Trophoblast cell (in vitro differentiated cells and primary cell): ENCODE measurements around the gene NR6A1.

Experiments
- DNase-seq, 2 donors: peaks; one replicate each; pipeline ENCODE4 v3.0.0-alpha.2; 2016
- H2AFZ ChIP-seq: 2 replicates; pipeline ENCODE4 v1.6.1; 2013; ENCODE audit warnings: low read length, moderate library complexity, mild to moderate bottlenecking; ENCODE audit not compliant: insufficient read depth, poor library complexity
- H2AK5ac ChIP-seq: 2 replicates; pipeline ENCODE4 v1.6.1; 2013; ENCODE audit warnings: mild to moderate bottlenecking, low read length
- H2BK120ac ChIP-seq: 2 replicates; pipeline ENCODE4 v1.6.1; 2013; ENCODE audit warnings: low read length, mild to moderate bottlenecking, moderate library complexity; ENCODE audit not compliant: insufficient read depth, poor library complexity
- H2BK12ac ChIP-seq: 2 replicates; pipeline ENCODE4 v1.6.1; 2013; ENCODE audit warnings: mild to moderate bottlenecking, low read length, moderate library complexity
- H2BK5ac ChIP-seq: 2 replicates; pipeline ENCODE4 v1.6.1; 2013; ENCODE audit warnings: low read length, low read depth, moderate library complexity, mild to moderate bottlenecking; ENCODE audit not compliant: poor library complexity
- H3K14ac ChIP-seq: 2 replicates; pipeline ENCODE4 v1.6.1; 2013; ENCODE audit warnings: mild to moderate bottlenecking, low read length
- H3K18ac ChIP-seq: 2 replicates; pipeline ENCODE4 v1.6.1; 2013; ENCODE audit warnings: mild to moderate bottlenecking, low read length
- H3K23ac ChIP-seq: 2 replicates; pipeline ENCODE4 v1.6.1; 2013; ENCODE audit warnings: low read length
- H3K27ac ChIP-seq: 2 replicates; pipeline ENCODE4 v1.5.1; 2013; ENCODE audit warnings: low read depth, mild to moderate bottlenecking, inconsistent platforms, low read length, moderate library complexity
- H3K27me3 ChIP-seq: 2 replicates; pipeline ENCODE4 v1.6.1; 2013; ENCODE audit warnings: inconsistent platforms, mild to moderate bottlenecking, low read length, moderate library complexity; ENCODE audit not compliant: insufficient read depth
- H3K36me3 ChIP-seq, 2 experiments: 1 replicate in 1 of 2; 2 replicates in 1 of 2; pipeline ENCODE4 v1.6.1; 2013; ENCODE audit warnings: low read length in 2 of 2, mild to moderate bottlenecking in 2 of 2, moderate library complexity in 1 of 2; ENCODE audit not compliant: insufficient read depth in 2 of 2, control insufficient read depth in 1 of 2
- H3K4ac ChIP-seq: 2 replicates; pipeline ENCODE4 v1.6.1; 2013; ENCODE audit warnings: low read depth, mild to moderate bottlenecking, low read length, moderate library complexity
- H3K4me1 ChIP-seq, 2 experiments: 1 replicate in 1 of 2; 2 replicates in 1 of 2; pipeline ENCODE4 v1.6.1; 2013; ENCODE audit warnings: low read length in 2 of 2, mild to moderate bottlenecking in 2 of 2, moderate library complexity in 1 of 2; ENCODE audit not compliant: insufficient read depth in 2 of 2, control insufficient read depth in 1 of 2
- H3K4me2 ChIP-seq: 2 replicates; pipeline ENCODE4 v1.6.1; 2013; ENCODE audit warnings: inconsistent platforms, mild to moderate bottlenecking, low read length, moderate library complexity
- H3K4me3 ChIP-seq: 2 replicates; pipeline ENCODE4 v1.5.1; 2013; ENCODE audit warnings: mild to moderate bottlenecking, low read depth, low read length, inconsistent platforms
- H3K79me1 ChIP-seq: one replicate; pipeline ENCODE4 v1.6.1; 2013; ENCODE audit warnings: low read length
- H3K79me2 ChIP-seq: 2 replicates; pipeline ENCODE4 v1.6.1; 2013; ENCODE audit warnings: low read length, mild to moderate bottlenecking; ENCODE audit not compliant: control insufficient read depth, insufficient read depth, poor library complexity
- H3K9ac ChIP-seq: 2 replicates; pipeline ENCODE4 v1.6.1; 2013; ENCODE audit warnings: mild to moderate bottlenecking, low read length
- H3K9me3 ChIP-seq: 2 replicates; pipeline ENCODE4 v1.6.1; 2013; ENCODE audit warnings: low read depth, mild to moderate bottlenecking, control low read depth, inconsistent platforms, low read length; ENCODE audit not compliant: insufficient read depth
- H4K12ac ChIP-seq: 2 replicates; pipeline ENCODE4 v1.6.1; 2013; ENCODE audit warnings: low read depth, mild to moderate bottlenecking, low read length, moderate library complexity
- H4K8ac ChIP-seq: 2 replicates; pipeline ENCODE4 v1.6.1; 2013; ENCODE audit warnings: low read depth, mild to moderate bottlenecking, low read length, moderate library complexity
- H4K91ac ChIP-seq: one replicate; pipeline ENCODE4 v1.6.1; 2013; ENCODE audit warnings: low read depth, mild to moderate bottlenecking, low read length, moderate library complexity
- WGBS: extraction: QIAGEN DNeasy Blood & Tissue Kit; methylation state at CpG from one replicate; pipeline ENCODE4 v1.1.7; 2013; ENCODE audit warnings: missing lambda C conversion rate; ENCODE audit not compliant: insufficient read length, insufficient coverage; ENCODE audit errors: extremely low coverage; 5-methylcytosine and 5-hydroxymethylcytosine counted together

NR6A1 gene

DNA sequence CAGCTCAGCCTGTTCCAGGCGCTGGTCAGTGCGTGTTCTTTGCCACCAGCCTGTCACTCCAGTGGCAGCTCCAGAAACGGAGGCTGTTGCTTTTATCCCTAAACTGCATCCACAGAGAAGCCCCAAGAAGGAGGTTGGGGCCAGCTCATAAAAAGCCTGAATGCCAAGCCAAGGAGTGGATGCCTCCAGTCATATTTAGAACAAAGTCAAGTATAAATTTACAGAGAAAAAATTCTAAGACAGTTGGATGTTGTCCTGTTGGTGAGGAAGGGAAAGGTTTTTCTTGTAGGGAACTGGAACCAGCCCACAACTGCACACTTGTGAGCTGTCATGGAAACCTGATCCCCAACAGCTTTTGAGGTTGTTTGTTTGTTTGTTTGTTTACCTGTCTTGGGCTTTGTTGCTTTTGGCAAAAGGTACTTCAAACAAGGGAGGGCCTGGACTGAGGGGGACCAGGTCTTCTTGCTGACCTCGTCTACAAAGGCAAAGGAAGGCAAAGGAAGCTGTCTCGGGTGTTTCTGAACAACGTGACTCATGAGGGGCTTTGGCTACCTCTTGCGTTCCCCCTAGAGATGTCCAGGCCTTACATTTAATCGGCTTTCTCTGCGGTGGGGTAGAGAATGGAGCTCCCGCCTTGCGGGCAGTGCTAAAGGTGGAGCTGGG, 42.5 kb upstream of the NR6A1 start:
- H2AK5ac ChIP-seq: peak overlapping the region; percentile 67
- H3K27me3 ChIP-seq: no peaks in the 10 kb centered on the region
- H2AFZ ChIP-seq: no peak overlapping the region
- H4K8ac ChIP-seq: peak overlapping the region; percentile 59
- H2BK5ac ChIP-seq: peak overlapping the region; percentile 64
- peaks cover 9 to 11% of the 10 kb centered on the region in 2 experiments for H3K36me3 ChIP-seq
- H3K27ac ChIP-seq: peak overlapping the region; percentile 92
- H3K23ac ChIP-seq: no peak overlapping the region
- peaks cover 8% of the 10 kb centered on the region for H3K9me3 ChIP-seq
- H4K91ac ChIP-seq: peak overlapping the region; percentile 97
- no peak overlapping the region for H3K4me2 ChIP-seq
- peak overlapping the region; percentile 67 for H2BK12ac ChIP-seq
- H3K79me1 ChIP-seq: peaks cover 60% of the 10 kb centered on the region
- WGBS: no CpG with 5 or more reads among the region's 11 CpGs
- peaks cover 18% of the 10 kb centered on the region for H3K79me2 ChIP-seq
- H4K12ac ChIP-seq: no peak overlapping the region
- H3K4me1 ChIP-seq: peaks cover 43 to 60% of the 10 kb centered on the region in 2 experiments
- DNase-seq: no peak
- peak overlapping the region; percentile 61 for H3K4ac ChIP-seq
- peak overlapping the region; percentile 81 for H2BK120ac ChIP-seq
- peak overlapping the region; percentile 62 for H3K18ac ChIP-seq
- H3K9ac ChIP-seq: no peak overlapping the region
- peak overlapping the region; percentile 75 for H3K14ac ChIP-seq
- no peak overlapping the region for H3K4me3 ChIP-seq

DNA sequence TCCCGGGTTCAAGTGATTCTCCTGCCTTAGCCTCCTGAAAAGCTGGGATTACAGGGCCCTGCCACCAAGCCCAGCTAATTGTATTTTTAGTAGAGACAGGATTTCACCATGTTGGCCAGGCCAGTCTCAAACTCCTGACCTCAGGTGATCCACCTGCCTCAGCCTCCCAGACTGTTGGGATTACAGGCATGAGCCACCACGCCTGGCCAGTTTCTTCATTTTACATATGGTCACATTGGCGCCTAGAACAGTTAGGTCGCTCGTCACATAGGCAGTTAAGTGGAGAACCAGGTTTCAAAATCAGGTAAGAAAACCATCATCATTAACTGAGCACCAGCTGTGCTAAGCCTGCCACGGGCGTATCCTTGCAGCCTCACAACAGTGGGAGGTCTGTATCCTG, 41.9 kb upstream of the NR6A1 start:
- Histone ChIP-seq H3K4me3 (no peak overlapping the region), H3K4me2 (no peak overlapping the region), H2BK12ac (peak overlapping the region; percentile 67), H3K18ac (peak overlapping the region; percentile 62), H4K91ac (peak overlapping the region; percentile 97), H3K14ac (peak overlapping the region; percentile 19), H4K12ac (no peak overlapping the region), H3K79me2 (peaks cover 21% of the 10 kb centered on the region), H3K9me3 (peaks cover 8% of the 10 kb centered on the region), H3K4me1 (peaks cover 48 to 63% of the 10 kb centered on the region in 2 experiments), H3K23ac (no peak overlapping the region), H2BK5ac (peak overlapping the region; percentile 64), H2BK120ac (peak overlapping the region; percentile 81), H3K27me3 (no peaks in the 10 kb centered on the region), H3K4ac (peak overlapping the region; percentile 1), H2AFZ (no peak overlapping the region), H3K27ac (peak overlapping the region; percentile 92), H2AK5ac (peak overlapping the region; percentile 22), H4K8ac (peak overlapping the region; percentile 23), H3K9ac (no peak overlapping the region), H3K79me1 (peaks cover 65% of the 10 kb centered on the region), H3K36me3 (peaks cover 11 to 12% of the 10 kb centered on the region in 2 experiments)
- no peak for DNase-seq
- no CpG with 5 or more reads among the region's 7 CpGs for WGBS

DNA sequence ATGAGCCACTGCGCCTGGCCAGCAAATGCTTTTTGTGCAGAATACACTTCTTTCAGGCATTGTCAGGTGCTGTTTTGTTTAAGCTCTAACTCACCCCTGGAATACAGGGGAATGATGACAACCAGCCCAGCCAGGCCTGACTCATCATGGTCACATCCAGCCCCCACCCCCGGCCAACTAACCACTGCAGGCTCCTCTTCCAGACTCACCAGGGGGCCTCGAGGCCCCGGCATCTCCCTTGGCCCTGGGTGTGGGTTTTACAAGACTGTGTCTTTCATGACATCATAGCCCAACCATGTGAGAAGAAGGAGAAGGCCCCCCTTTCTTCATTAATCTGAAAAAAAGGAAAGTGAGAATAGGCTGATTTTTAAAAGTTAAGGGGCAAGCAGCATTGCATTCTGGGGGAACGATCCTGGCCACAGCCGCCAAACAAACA, 41.3 kb upstream of the NR6A1 start:
- Histone ChIP-seq H3K18ac (no peak overlapping the region), H2BK12ac (peak overlapping the region; percentile 67), H3K14ac (no peak overlapping the region), H2BK120ac (peak overlapping the region; percentile 81), H3K27ac (peak overlapping the region; percentile 98), H2AFZ (no peak overlapping the region), H3K9ac (no peak overlapping the region), H4K12ac (no peak overlapping the region), H2BK5ac (peak overlapping the region; percentile 64), H3K4ac (no peak overlapping the region), H4K8ac (peak overlapping the region; percentile 23), H2AK5ac (no peak overlapping the region), H3K4me1 (peaks cover 48 to 62% of the 10 kb centered on the region in 2 experiments), H3K23ac (no peak overlapping the region), H3K79me1 (peaks cover 67% of the 10 kb centered on the region), H3K4me3 (no peak overlapping the region), H4K91ac (peak overlapping the region; percentile 97), H3K9me3 (peaks cover 8% of the 10 kb centered on the region), H3K27me3 (no peaks in the 10 kb centered on the region), H3K4me2 (no peak overlapping the region), H3K36me3 (peaks cover 15 to 18% of the 10 kb centered on the region in 2 experiments), H3K79me2 (peaks cover 23% of the 10 kb centered on the region)
- WGBS: no CpG with 5 or more reads among the region's 6 CpGs
- DNase-seq: peak in 1 of 2 donors; percentile 20

DNA sequence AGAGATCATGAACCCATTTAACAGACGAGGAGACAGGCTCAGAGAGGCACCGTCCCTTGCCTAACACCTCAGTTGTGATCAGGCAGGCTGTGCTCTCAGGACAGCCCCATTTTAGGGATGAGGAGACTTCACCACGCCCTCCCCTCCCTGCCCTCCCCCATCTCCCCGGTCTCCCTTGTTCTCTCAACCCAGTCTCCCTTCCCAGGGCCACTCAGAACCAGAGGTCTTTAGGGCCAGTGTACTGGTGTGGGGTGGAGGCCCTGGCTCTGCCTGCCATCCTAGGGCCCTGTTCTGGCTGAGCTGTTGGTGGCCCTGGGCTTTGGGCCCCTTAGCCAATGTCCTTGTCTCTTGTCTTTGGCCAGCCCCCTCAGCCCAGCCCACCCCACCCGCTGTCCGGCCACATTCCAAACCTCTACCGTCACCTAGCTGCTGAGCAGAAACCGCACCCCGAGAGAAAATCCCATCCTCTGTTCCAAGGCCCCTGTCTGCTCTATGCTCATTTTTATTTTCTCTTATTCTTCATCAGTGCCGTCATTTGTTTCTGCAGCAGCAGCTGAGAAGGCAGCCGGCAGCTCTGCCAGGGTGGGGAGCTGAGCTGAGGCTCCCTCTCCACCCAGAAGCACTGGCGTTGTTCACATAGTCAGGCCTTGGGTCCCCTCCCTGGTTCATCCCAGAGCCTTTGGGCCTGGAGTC, 39.7 kb upstream of the NR6A1 start:
- H2AFZ ChIP-seq: peak overlapping the region; percentile 42
- H3K4me2 ChIP-seq: peak overlapping the region; percentile 44
- H2BK5ac ChIP-seq: peak overlapping the region; percentile 98
- DNase-seq: peak; percentile 24 to 35
- peaks cover 4% of the 10 kb centered on the region for H3K9me3 ChIP-seq
- H3K14ac ChIP-seq: peak overlapping the region; percentile 97
- H3K9ac ChIP-seq: peak overlapping the region; percentile 84
- H4K12ac ChIP-seq: peak overlapping the region; percentile 61
- peak overlapping the region; percentile 95 for H2AK5ac ChIP-seq
- peaks cover 61% of the 10 kb centered on the region for H3K79me1 ChIP-seq
- H3K36me3 ChIP-seq: peaks cover 15 to 18% of the 10 kb centered on the region in 2 experiments
- no peak overlapping the region for H3K23ac ChIP-seq
- no CpG with 5 or more reads among the region's 12 CpGs for WGBS
- H4K91ac ChIP-seq: peak overlapping the region; percentile 100
- H3K4me1 ChIP-seq: peaks cover 41 to 55% of the 10 kb centered on the region in 2 experiments
- H3K27me3 ChIP-seq: no peaks in the 10 kb centered on the region
- peaks cover 23% of the 10 kb centered on the region for H3K79me2 ChIP-seq
- H4K8ac ChIP-seq: peak overlapping the region; percentile 94
- H3K18ac ChIP-seq: peak overlapping the region; percentile 95
- peak overlapping the region; percentile 98 for H3K4ac ChIP-seq
- H2BK12ac ChIP-seq: peak overlapping the region; percentile 96
- peak overlapping the region; percentile 98 for H3K27ac ChIP-seq
- peak overlapping the region; percentile 99 for H2BK120ac ChIP-seq
- H3K4me3 ChIP-seq: no peak overlapping the region
